ENCODE data around the gene MAP3K6. TPM values are rescaled to one million over a fixed set of nuclear protein-coding genes. Genes with fewer than 3 reads are reported as not detected.
A peak's percentile ranks its signal among the peaks of the same experiment; 100 is the strongest.

Gene MAP3K6
- total and polyA plus RNA-seq, 3 experiments from 2014 or later: 6.0 to 7.1 (median 6.9) TPM

DNA sequence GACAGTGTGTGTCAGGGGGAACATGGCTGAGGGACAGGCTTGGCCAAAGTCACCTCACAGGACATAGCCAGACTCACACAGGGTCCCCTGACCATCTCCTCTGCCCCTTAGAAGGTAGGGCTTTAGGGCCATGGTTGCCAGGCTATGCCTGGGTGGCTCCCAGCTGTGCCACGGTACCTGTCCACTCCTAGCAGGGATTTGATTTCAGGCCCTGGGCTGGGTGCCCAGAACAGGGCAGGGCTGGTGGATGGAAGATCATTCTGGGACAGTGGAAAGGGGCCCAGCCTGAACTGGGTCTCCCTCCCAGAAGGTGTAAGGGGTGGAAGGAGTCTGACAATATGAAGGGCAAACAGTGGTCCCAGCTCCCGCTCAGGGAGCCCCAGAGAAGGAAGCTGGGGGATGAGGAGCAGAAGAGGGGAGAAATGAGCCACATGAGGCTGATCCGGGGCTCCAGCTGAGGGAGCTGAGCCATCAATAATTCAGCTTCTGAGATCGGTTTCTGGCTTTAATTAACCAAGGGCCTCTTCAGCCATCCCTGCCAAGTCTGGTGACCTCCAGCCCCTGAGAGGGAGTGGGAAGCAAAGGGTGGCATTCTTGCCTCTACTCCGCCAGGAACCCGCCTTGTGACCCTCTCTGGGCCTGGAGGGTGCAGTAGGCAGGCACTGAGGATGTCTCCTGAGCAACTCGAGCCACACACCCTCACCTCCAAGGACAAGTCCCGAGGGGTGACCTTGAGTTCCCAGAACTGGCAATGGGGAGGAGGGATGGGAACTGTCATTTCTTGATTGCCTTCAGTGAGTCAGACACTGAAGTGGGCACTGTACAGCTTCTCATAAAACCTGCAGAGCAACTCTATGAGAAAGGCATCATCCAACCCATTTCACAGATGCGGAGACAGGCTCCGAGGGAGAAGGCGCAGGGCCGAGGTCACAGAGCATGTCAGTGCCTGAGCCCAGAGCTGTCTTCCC is 14.3 kb upstream of the MAP3K6 start:
- ChIA-PET CTCF (interaction anchor here (1.1 to 3.9 kb wide), 5 partner anchors 10 to 227 kb away, joined by 3 to 20 read pairs (median 8); partner anchors contain the start of gene MAP3K6), POLR2A (interaction anchor here (0.5 to 0.7 kb wide), 2 partner anchors 15 to 91 kb away, joined by 3 to 5 read pairs; no protein-coding TSS in a partner anchor)
- H3K4me1 Mint-ChIP-seq: no peaks in the 10 kb centered on the region
- Histone ChIP-seq H3K36me3 (ENCODE audit: insufficient read depth, low read length) (no peaks in the 10 kb centered on the region), H3K4me1 (ENCODE audit: insufficient read depth, low read length) (no peaks in the 10 kb centered on the region), H3K27ac (ENCODE audit: low read depth, low read length) (no peak overlapping the region), H3K27me3 (ENCODE audit: insufficient read depth, low read length, poor library complexity, severe bottlenecking) (no peaks in the 10 kb centered on the region), H3K4me3 (ENCODE audit: low read length) (no peak overlapping the region), H3K9me3 (ENCODE audit: low read length) (no peaks in the 10 kb centered on the region)
- DNase-seq: no peak
- H3K27me3 Mint-ChIP-seq: peaks cover 2 to 4% of the 10 kb centered on the region in 2 donors
- no peaks in the 10 kb centered on the region for H3K36me3 Mint-ChIP-seq
- H3K4me3 Mint-ChIP-seq: no peak overlapping the region
- H3K27ac Mint-ChIP-seq: peak overlapping the region in 1 of 8 donors; percentile 94
- H3K9me3 Mint-ChIP-seq: no peaks in the 10 kb centered on the region

DNA sequence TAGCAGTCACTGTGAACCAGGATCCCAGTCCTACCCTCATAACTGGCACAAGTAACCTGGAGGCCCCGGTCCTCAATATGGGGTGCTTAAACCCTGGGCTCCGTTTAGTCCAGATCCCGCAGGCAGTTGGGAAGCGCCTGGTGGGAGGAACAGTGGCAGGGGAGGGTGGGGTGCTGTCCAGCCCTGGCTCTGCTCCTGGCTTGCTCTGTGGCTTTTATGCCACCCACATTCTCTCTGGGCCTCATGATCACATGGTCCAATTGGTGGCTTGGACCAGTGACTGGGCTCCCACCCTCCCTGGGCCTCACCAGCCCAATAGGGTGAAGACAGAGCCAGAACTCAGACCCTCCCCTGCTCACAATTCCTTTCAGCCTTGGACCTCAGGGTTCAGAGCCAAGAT is 13.5 kb upstream of the MAP3K6 start:
- H3K36me3 Mint-ChIP-seq: no peaks in the 10 kb centered on the region
- H3K9me3 Mint-ChIP-seq: no peaks in the 10 kb centered on the region
- H3K4me3 Mint-ChIP-seq: no peak overlapping the region
- H3K27me3 Mint-ChIP-seq: peaks cover 2 to 7% of the 10 kb centered on the region in 2 donors
- peak overlapping the region in 1 of 8 donors; percentile 69 for H3K27ac Mint-ChIP-seq
- ChIA-PET CTCF (interaction anchor here (2.5 kb wide), 1 partner anchor 47 kb away, joined by 10 read pairs; no protein-coding TSS in a partner anchor), POLR2A (no interaction called here)
- Histone ChIP-seq H3K36me3 (ENCODE audit: insufficient read depth, low read length) (no peaks in the 10 kb centered on the region), H3K4me3 (ENCODE audit: low read length) (no peak overlapping the region), H3K4me1 (ENCODE audit: insufficient read depth, low read length) (no peaks in the 10 kb centered on the region), H3K27me3 (ENCODE audit: insufficient read depth, low read length, poor library complexity, severe bottlenecking) (no peaks in the 10 kb centered on the region), H3K9me3 (ENCODE audit: low read length) (no peaks in the 10 kb centered on the region), H3K27ac (ENCODE audit: low read depth, low read length) (no peak overlapping the region)
- H3K4me1 Mint-ChIP-seq: no peaks in the 10 kb centered on the region
- no peak for DNase-seq

DNA sequence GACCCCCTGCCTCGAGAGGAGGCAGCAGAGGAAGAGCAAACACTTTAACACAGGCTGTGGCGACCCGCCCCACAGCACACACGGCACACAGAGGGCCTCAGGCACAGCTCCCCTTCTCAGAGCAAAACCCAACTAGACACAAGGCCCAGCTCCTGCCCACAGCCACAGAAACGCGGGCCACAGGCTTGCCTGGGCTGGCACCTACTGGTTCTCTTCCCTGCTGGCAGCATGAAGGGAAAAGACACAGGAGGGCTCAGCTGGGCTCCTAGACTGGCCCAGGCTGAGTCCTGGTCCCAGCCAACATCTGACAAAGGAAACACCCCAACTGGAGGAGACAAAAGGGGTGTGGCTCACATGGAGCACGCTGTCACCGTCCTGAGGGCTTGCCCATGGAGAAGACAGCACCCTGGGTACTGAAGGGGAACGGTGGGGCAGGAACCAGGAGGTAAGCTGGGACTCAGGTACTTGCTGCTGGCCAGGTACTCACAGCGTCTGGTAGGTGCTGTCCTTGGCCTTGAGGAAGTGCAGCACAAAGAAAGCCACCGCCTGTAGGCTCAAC is 12.9 kb upstream of the MAP3K6 start:
- Histone ChIP-seq H3K9me3 (ENCODE audit: low read length) (no peaks in the 10 kb centered on the region), H3K36me3 (ENCODE audit: insufficient read depth, low read length) (no peaks in the 10 kb centered on the region), H3K27me3 (ENCODE audit: insufficient read depth, low read length, poor library complexity, severe bottlenecking) (no peaks in the 10 kb centered on the region), H3K27ac (ENCODE audit: low read depth, low read length) (no peak overlapping the region), H3K4me1 (ENCODE audit: insufficient read depth, low read length) (no peaks in the 10 kb centered on the region), H3K4me3 (ENCODE audit: low read length) (no peak overlapping the region)
- no peaks in the 10 kb centered on the region for H3K9me3 Mint-ChIP-seq
- ChIA-PET CTCF (no interaction called here), POLR2A (no interaction called here)
- no peak overlapping the region for H3K4me3 Mint-ChIP-seq
- no peaks in the 10 kb centered on the region for H3K4me1 Mint-ChIP-seq
- H3K36me3 Mint-ChIP-seq: no peaks in the 10 kb centered on the region
- peaks cover 4 to 7% of the 10 kb centered on the region in 2 donors for H3K27me3 Mint-ChIP-seq
- no peak for DNase-seq
- H3K27ac Mint-ChIP-seq: no peak overlapping the region

DNA sequence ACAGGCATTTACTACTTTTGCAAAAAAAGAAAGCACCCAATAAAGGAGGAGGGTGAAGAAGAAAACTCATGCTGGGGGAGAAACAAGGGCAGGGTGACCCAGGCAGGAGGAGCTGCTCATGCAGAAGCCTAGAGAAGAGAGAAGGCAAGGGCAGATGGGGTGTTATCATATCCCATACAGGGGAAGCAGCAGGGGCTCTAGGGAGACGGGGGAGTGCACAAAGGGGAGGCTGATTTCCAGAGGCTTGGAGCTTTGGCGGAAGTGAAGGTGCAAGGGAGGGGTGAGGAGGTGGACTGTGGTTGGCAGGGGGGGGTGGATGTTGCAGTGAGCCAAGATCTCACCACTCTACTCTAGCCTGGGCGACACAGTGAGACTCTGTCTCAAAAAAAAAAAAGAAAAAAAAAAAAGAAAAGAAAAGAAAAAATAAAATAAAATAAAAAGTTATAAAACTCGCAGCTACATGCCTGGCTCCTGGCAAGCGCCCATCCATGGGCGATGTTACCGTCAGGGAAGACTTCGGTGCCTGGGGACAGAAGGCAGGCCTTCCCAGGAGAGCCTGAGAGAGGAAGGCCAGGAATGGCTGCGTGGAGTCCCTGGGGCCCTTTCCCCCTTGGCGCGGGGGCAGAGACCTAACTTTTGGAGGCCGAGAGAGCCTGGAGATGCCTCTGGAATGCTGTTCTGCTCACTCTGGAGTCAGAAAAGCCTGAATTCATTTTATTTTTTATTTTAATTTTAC is 11.2 kb upstream of the MAP3K6 start:
- CTCF ChIA-PET: interaction anchor here (1.2 to 1.4 kb wide), 2 partner anchors 10 to 17 kb away, joined by 3 to 5 read pairs; no protein-coding TSS in a partner anchor
- H3K27me3 ChIP-seq (ENCODE audit: insufficient read depth, low read length, poor library complexity, severe bottlenecking): no peaks in the 10 kb centered on the region
- no peaks in the 10 kb centered on the region for H3K4me1 ChIP-seq (ENCODE audit: insufficient read depth, low read length)
- H3K4me3 Mint-ChIP-seq: no peak overlapping the region
- no peak overlapping the region for H3K27ac ChIP-seq (ENCODE audit: low read depth, low read length)
- no peaks in the 10 kb centered on the region for H3K9me3 ChIP-seq (ENCODE audit: low read length)
- H3K36me3 Mint-ChIP-seq: no peaks in the 10 kb centered on the region
- H3K27ac Mint-ChIP-seq: no peak overlapping the region
- H3K4me3 ChIP-seq (ENCODE audit: low read length): no peak overlapping the region
- H3K9me3 Mint-ChIP-seq: no peaks in the 10 kb centered on the region
- no peaks in the 10 kb centered on the region for H3K4me1 Mint-ChIP-seq
- H3K27me3 Mint-ChIP-seq: peaks cover 4 to 7% of the 10 kb centered on the region in 2 donors
- no peaks in the 10 kb centered on the region for H3K36me3 ChIP-seq (ENCODE audit: insufficient read depth, low read length)
- POLR2A ChIA-PET: no interaction called here
- no peak for DNase-seq

DNA sequence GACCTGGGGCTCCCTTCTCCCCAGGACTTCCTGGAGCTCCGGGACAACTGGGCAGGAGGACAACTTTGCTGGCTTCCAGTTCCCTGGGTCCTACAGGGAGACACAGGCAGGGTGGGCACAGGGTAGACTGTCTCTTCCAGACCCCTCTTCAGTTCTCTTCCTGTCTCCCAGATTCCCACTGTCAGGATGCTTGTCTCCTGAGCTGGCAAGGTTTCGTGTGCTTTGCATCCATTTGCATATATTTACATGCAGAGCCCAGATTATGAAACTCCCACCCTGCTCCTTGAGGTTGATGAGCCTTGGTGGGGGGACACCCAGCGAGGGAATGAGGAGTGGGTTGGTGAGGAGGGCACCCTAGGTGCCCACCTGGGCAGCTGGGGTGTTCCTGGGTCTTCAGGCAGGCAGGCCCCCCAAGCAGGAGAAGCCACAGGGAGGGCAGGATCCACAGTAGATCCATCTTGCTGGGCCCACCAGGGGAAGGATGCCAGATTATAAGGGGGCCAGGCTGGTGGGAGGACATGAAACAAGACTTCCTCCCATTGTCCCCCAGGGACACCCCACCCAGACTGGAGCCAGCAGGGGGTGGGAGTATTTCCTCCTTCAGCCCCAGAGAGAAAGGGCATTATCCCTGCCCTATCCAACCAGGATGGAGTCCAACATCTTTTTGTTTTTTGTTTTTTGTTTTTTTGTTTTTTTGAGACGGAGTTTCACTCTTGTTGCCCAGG is 7.8 kb upstream of the MAP3K6 start, which contains the start of gene FCN3:
Gene FCN3, minus strand, starts transcription at position 463 of the 725 bp plus-strand sequence. Its CDS starts 6 bp downstream, at position 457.
- no peak within 1 kb of the TSS for H3K4me3 ChIP-seq (ENCODE audit: low read length)
- Mint-ChIP-seq H3K27me3 (peaks cover 3 to 4% of the 10 kb centered on the region in 2 donors), H3K36me3 (no peaks in the 10 kb centered on the region), H3K4me1 (no peaks in the 10 kb centered on the region), H3K27ac (peak within 1 kb of the TSS in 2 of 8 donors; percentile 29), H3K9me3 (no peaks in the 10 kb centered on the region), H3K4me3 (no peak within 1 kb of the TSS)
- H3K27me3 ChIP-seq (ENCODE audit: insufficient read depth, low read length, poor library complexity, severe bottlenecking): no peaks in the 10 kb centered on the region
- CTCF ChIA-PET: interaction anchor here (0.9 to 1.4 kb wide), 3 partner anchors 9 to 42 kb away, joined by 3 to 6 read pairs (median 6); no protein-coding TSS in a partner anchor
- H3K4me1 ChIP-seq (ENCODE audit: insufficient read depth, low read length): no peaks in the 10 kb centered on the region
- POLR2A ChIA-PET: no interaction called here
- no peak within 1 kb of the TSS for H3K27ac ChIP-seq (ENCODE audit: low read depth, low read length)
- H3K9me3 ChIP-seq (ENCODE audit: low read length): no peaks in the 10 kb centered on the region
- DNase-seq: no peak
- H3K36me3 ChIP-seq (ENCODE audit: insufficient read depth, low read length): no peaks in the 10 kb centered on the region

DNA sequence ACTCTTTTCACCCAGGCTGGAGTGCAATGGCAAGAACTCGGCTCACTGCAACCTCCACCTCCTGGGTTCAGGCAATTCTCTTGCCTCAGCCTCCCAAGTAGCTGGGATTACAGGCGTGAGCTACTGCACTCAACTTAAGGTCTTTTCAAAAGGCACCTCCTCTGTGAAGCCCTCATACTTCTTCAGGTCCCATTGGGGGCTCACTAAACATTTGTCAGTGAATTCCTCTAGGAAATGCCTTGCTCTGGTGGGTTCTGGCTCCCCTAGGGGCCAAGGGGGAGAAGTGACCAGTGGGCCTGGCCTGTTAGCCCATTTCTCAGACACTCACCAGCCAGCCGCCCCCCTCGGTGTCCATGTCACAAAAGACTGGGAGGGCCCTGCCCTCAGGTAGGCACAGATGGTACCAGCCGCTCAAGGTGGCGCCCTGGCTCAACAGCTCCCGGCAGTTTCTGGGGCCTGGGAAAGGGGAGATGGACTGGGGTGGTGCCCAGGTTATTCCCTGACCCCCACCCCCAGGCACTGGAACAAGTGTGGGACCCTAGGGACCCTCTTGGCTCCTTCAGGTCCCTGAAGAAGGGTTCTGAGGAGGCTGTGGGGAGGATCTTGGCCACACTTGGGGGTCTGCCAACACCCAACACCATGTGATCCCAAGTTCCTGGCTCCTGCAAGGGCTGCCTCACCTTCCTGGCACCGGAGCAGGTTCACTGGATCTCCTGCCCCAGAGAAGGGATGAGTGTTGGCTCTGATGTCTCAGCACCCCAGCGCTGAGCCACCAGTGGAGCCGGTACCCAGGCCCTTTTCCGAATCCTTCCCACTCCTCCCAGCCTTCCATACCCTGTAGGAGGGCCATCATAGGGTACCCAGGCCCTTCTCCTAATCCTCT is 6.3 kb upstream of the MAP3K6 start:
- Histone ChIP-seq H3K36me3 (ENCODE audit: insufficient read depth, low read length) (no peaks in the 10 kb centered on the region), H3K27ac (ENCODE audit: low read depth, low read length) (no peak overlapping the region), H3K9me3 (ENCODE audit: low read length) (no peaks in the 10 kb centered on the region), H3K4me1 (ENCODE audit: insufficient read depth, low read length) (no peaks in the 10 kb centered on the region), H3K4me3 (ENCODE audit: low read length) (no peak overlapping the region), H3K27me3 (ENCODE audit: insufficient read depth, low read length, poor library complexity, severe bottlenecking) (no peaks in the 10 kb centered on the region)
- Mint-ChIP-seq H3K27me3 (peaks cover 3 to 4% of the 10 kb centered on the region in 2 donors), H3K4me3 (peak overlapping the region in 1 of 7 donors; percentile 54), H3K9me3 (no peaks in the 10 kb centered on the region), H3K27ac (peak overlapping the region in 2 of 8 donors; percentile 29), H3K36me3 (no peaks in the 10 kb centered on the region), H3K4me1 (no peaks in the 10 kb centered on the region)
- ChIA-PET POLR2A (no interaction called here), CTCF (interaction anchor here (1.5 to 8.4 kb wide), 2 partner anchors 16 to 35 kb away, joined by 4 to 77 read pairs; no protein-coding TSS in a partner anchor)
- no peak for DNase-seq
